Measurements from ENCODE around the gene KIF15.

GRCh38 chr3:44764248-44764647 lies 2.7 kb downstream of the KIF15 start:
- no peak for TF ChIP-seq EZH2 (IDR thresholded peaks at IDR 0.05)
- no peak for TF ChIP-seq POLR2AphosphoS5 (IDR thresholded peaks at IDR 0.05; ENCODE audit: borderline replicate concordance, low read depth, low read length)
- no peak for TF ChIP-seq FOXP2 (optimal IDR thresholded peaks at IDR 0.05; ENCODE audit: control extremely low read depth, extremely low read length, insufficient read depth)

All from SK-N-MC (cell line).